ENCODE results near the gene ENPP4. TPM values are rescaled to one million over a fixed set of nuclear protein-coding genes. Genes with fewer than 3 reads are reported as not detected.

Gene ENPP4
- polyA plus RNA-seq, 5 donors = 10.0 to 15.1 (median 12.7) TPM

DNA sequence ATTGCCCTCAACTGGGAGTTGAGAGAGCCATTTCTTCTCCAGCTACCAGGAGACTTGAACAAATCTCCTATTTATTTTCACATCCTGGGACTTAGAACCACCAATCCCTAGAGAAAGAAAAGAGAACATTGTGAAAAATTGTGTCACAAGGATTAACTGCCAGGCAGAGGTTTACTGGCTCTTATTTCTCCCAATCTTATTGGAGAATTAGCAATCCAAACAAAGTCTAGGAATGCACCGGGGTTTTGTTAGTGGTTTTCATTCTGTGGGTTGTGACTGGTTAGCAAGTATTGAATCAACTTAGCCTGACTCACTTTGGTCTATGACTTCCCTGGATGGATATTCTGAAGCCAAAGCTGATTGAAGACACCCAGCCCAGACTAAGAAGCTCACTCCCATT is 62.2 kb downstream of the ENPP4 start:
- no peak for DNase-seq

Other genes with a start within 250 kb of the ENPP4 start
- gene CLIC5, start 114.1 kb upstream of the ENPP4 start, polyA plus RNA-seq (ENCODE audit: insufficient read depth in 1 of 5, insufficient read length in 5 of 5, low replicate concordance in 1 of 5) = 10 to 100 TPM in 3 of 5 donors, 1 to 10 TPM in 2; 6.7 to 16.6 (median 10.2) TPM
- gene ENPP5, start 41.0 kb downstream of the ENPP4 start, polyA plus RNA-seq (ENCODE audit: insufficient read depth in 1 of 5, insufficient read length in 5 of 5, low replicate concordance in 1 of 5) = 10 to 100 TPM in 4 of 5 donors, 1 to 10 TPM in 1; 6.6 to 12.0 (median 10.2) TPM

Data from right lung (tissue), 5 donors.